HEK293 (cell line): ENCODE results near the gene DNAJA3.

Source experiments
- CTCF ChIA-PET: fragments of 350-600 bp; formaldehyde crosslinking; extraction: SDS; loops from one replicate; lab custom pipeline; 2021; ENCODE audit warnings: antibody characterized with exemption; lab: Yijun Ruan, JAX
- POLR2A ChIA-PET: fragments of 300-600 bp; formaldehyde crosslinking; extraction: SDS; loops from one replicate; lab custom pipeline; 2020; ENCODE audit warnings: antibody characterized with exemption, inconsistent platforms; lab: Yijun Ruan, JAX
- H3K27ac ChIP-seq: fragments of 200-500 bp; sonication (Bioruptor generic); 2 replicates; pipeline ENCODE4 v1.5.1; 2014; ENCODE audit warnings: low read depth, low read length, control low read depth, inconsistent platforms; ENCODE audit errors: extremely low read depth
- H3K36me3 ChIP-seq, 2 experiments: fragments of 200-500 bp in 1 of 2; sonication (Bioruptor generic) in 1 of 2; 1 replicate in 1 of 2; 2 replicates in 1 of 2; pipeline ENCODE4 v1.5.1; 2014 to 2017; ENCODE audit warnings: inconsistent platforms in 2 of 2, low read length in 2 of 2; ENCODE audit not compliant: control insufficient read depth in 2 of 2, insufficient read depth in 1 of 2
- H3K4me1 ChIP-seq: fragments of 200-500 bp; sonication (Bioruptor generic); 2 replicates; pipeline ENCODE4 v1.5.1; 2014; ENCODE audit warnings: mild to moderate bottlenecking, low read length, inconsistent platforms; ENCODE audit not compliant: control insufficient read depth, insufficient read depth
- H3K4me3 ChIP-seq: 2 replicates; pipeline ENCODE4 v1.5.1; 2011; ENCODE audit warnings: low read depth, mild to moderate bottlenecking, control low read depth, low read length, moderate library complexity
- H3K9me3 ChIP-seq: fragments of 200-500 bp; sonication (Bioruptor generic); 2 replicates; pipeline ENCODE4 v1.5.1; 2014; ENCODE audit warnings: low read depth, low read length, inconsistent platforms; ENCODE audit not compliant: control insufficient read depth, insufficient read depth
- SP2 ChIP-seq: fragments of 450-650 bp; formaldehyde crosslinking; IDR thresholded peaks from 2 replicates; pipeline ENCODE4 v1.5.1; 2016; ENCODE audit warnings: missing biosample characterization, missing genetic modification characterization
- SP7 ChIP-seq: fragments of 450-650 bp; formaldehyde crosslinking; IDR thresholded peaks from 2 replicates; pipeline ENCODE4 v1.5.1; 2016; ENCODE audit warnings: missing biosample characterization, missing genetic modification characterization
- ZBTB1 ChIP-seq: fragments of 450-650 bp; formaldehyde crosslinking; IDR thresholded peaks from 2 replicates; pipeline ENCODE4 v1.5.1; 2016; ENCODE audit warnings: missing biosample characterization, missing genetic modification characterization
- ZBTB20 ChIP-seq: fragments of 450-650 bp; formaldehyde crosslinking; IDR thresholded peaks from 2 replicates; pipeline ENCODE4 v1.5.1; 2016; ENCODE audit warnings: missing biosample characterization, missing genetic modification characterization
- ZBTB48 ChIP-seq: fragments of 450-650 bp; formaldehyde crosslinking; IDR thresholded peaks from 2 replicates; pipeline ENCODE4 v1.5.1; 2016; ENCODE audit warnings: missing biosample characterization, missing genetic modification characterization
- ZBTB8A ChIP-seq: fragments of 450-650 bp; formaldehyde crosslinking; IDR thresholded peaks from 2 replicates; pipeline ENCODE4 v1.5.1; 2016; ENCODE audit warnings: missing biosample characterization, missing genetic modification characterization
- ZFP3 ChIP-seq: fragments of 450-650 bp; formaldehyde crosslinking; IDR thresholded peaks from 2 replicates; pipeline ENCODE4 v1.5.1; 2016; ENCODE audit warnings: low read depth, missing biosample characterization, missing genetic modification characterization
- ZFP69B ChIP-seq: fragments of 450-650 bp; formaldehyde crosslinking; IDR thresholded peaks from 2 replicates; pipeline ENCODE4 v1.5.1; 2016; ENCODE audit warnings: missing biosample characterization, missing genetic modification characterization
- ZNF174 ChIP-seq: fragments of 450-650 bp; formaldehyde crosslinking; IDR thresholded peaks from 2 replicates; pipeline ENCODE4 v1.5.0; 2017; ENCODE audit warnings: missing biosample characterization, mild to moderate bottlenecking, missing genetic modification characterization
- ZNF214 ChIP-seq: fragments of 450-650 bp; formaldehyde crosslinking; IDR thresholded peaks from 2 replicates; pipeline ENCODE4 v1.5.1; 2017; ENCODE audit warnings: missing biosample characterization, mild to moderate bottlenecking, missing genetic modification characterization, borderline replicate concordance
- ZNF221 ChIP-seq: fragments of 450-650 bp; formaldehyde crosslinking; IDR thresholded peaks from 2 replicates; pipeline ENCODE4 v1.5.1; 2017; ENCODE audit warnings: missing biosample characterization, missing genetic modification characterization, borderline replicate concordance
- ZNF24 ChIP-seq: fragments of 450-650 bp; formaldehyde crosslinking; IDR thresholded peaks from 2 replicates; pipeline ENCODE4 v1.5.1; 2016; ENCODE audit warnings: missing biosample characterization, missing genetic modification characterization
- ZNF266 ChIP-seq: fragments of 450-650 bp; formaldehyde crosslinking; IDR thresholded peaks from 2 replicates; pipeline ENCODE4 v1.5.1; 2016; ENCODE audit warnings: missing biosample characterization, missing genetic modification characterization, low read depth
- ZNF404 ChIP-seq: fragments of 450-650 bp; formaldehyde crosslinking; IDR thresholded peaks from 2 replicates; pipeline ENCODE4 v1.5.1; 2017; ENCODE audit warnings: missing biosample characterization, missing genetic modification characterization
- ZNF513 ChIP-seq: fragments of 450-650 bp; IDR thresholded peaks from 2 replicates; pipeline ENCODE4 v1.5.1; 2018; ENCODE audit warnings: missing biosample characterization, missing genetic modification characterization
- ZNF560 ChIP-seq: fragments of 450-650 bp; formaldehyde crosslinking; IDR thresholded peaks from 2 replicates; pipeline ENCODE4 v1.5.1; 2017; ENCODE audit warnings: missing biosample characterization, missing genetic modification characterization, borderline replicate concordance
- ZNF561 ChIP-seq: fragments of 450-650 bp; IDR thresholded peaks from 2 replicates; pipeline ENCODE4 v1.5.1; 2018; ENCODE audit warnings: missing biosample characterization, missing genetic modification characterization, borderline replicate concordance
- ZNF623 ChIP-seq: fragments of 450-650 bp; formaldehyde crosslinking; IDR thresholded peaks from 2 replicates; pipeline ENCODE4 v1.5.1; 2016; ENCODE audit warnings: missing biosample characterization, missing genetic modification characterization
- ZNF792 ChIP-seq: fragments of 450-650 bp; formaldehyde crosslinking; IDR thresholded peaks from 2 replicates; pipeline ENCODE4 v1.5.1; 2016; ENCODE audit warnings: missing biosample characterization, missing genetic modification characterization
- ZNF830 ChIP-seq: fragments of 450-650 bp; IDR thresholded peaks from 2 replicates; pipeline ENCODE4 v1.5.0; 2018; ENCODE audit warnings: missing biosample characterization, missing genetic modification characterization, low read depth, mild to moderate bottlenecking, moderate library complexity
- TF ChIP-seq, protein P1 (sequence below): fragments of 450-650 bp; formaldehyde crosslinking; IDR thresholded peaks from 2 replicates; pipeline ENCODE4 v1.5.1; 2016; ENCODE audit warnings: missing biosample characterization, missing genetic modification characterization
- TF ChIP-seq, protein P2 (sequence below): fragments of 450-650 bp; formaldehyde crosslinking; optimal IDR thresholded peaks from 2 replicates; pipeline ENCODE3; 2016; ENCODE audit warnings: missing biosample characterization, mild to moderate bottlenecking, missing genetic modification characterization

The DNAJA3 gene

DNA sequence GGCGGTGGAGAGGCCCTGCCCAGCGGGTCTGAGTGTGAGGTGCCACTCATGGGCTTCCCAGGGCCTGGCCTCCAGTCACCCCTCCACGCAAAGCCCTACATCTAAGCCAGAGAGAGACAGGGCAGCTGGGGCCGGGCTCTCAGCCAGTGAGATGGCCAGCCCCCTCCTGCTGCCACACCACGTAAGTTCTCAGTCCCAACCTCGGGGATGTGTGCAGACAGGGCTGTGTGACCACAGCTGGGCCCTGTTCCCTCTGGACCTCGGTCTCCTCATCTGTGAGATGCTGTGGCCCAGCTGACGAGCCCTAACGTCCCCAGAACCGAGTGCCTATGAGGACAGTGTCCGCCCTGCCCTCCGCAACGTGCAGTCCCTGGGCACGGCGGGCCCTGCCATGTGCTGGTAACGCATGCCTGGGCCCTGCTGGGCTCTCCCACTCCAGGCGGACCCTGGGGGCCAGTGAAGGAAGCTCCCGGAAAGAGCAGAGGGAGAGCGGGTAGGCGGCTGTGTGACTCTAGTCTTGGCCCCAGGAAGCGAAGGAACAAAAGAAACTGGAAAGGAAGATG lies 42.8 kb upstream of the DNAJA3 start:
- TF ChIP-seq, protein P1, sequence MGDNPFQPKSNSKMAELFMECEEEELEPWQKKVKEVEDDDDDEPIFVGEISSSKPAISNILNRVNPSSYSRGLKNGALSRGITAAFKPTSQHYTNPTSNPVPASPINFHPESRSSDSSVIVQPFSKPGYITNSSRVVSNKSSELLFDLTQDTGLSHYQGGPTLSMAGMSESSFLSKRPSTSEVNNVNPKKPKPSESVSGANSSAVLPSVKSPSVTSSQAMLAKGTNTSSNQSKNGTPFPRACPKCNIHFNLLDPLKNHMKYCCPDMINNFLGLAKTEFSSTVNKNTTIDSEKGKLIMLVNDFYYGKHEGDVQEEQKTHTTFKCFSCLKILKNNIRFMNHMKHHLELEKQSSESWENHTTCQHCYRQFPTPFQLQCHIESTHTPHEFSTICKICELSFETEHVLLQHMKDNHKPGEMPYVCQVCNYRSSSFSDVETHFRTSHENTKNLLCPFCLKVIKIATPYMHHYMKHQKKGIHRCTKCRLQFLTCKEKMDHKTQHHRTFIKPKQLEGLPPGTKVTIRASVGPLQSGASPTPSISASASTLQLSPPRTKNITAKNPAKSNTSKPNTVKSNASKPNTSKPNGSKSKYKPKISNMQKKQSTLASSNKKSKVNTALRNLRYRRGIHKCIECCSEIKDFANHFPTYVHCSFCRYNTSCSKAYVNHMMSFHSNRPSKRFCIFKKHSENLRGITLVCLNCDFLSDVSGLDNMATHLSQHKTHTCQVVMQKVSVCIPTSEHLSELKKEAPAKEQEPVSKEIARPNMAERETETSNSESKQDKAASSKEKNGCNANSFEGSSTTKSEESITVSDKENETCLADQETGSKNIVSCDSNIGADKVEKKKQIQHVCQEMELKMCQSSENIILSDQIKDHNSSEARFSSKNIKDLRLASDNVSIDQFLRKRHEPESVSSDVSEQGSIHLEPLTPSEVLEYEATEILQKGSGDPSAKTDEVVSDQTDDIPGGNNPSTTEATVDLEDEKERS = no peak
- TF ChIP-seq SP7 = no peak
- TF ChIP-seq SP2 (tag by site-specific recombination) = 0 out of 2 replicates have a peak, but pooled peaks have one; percentile 2
- H3K9me3 ChIP-seq = no peaks in the 10 kb centered on the region
- no peak overlapping the region for H3K27ac ChIP-seq
- POLR2A ChIA-PET = no interaction called here
- H3K4me3 ChIP-seq = no peak overlapping the region
- H3K36me3 ChIP-seq = peaks cover 0 to 40% of the 10 kb centered on the region in 2 experiments; a peak in 1 of 3 replicates
- CTCF ChIA-PET = interaction anchor here (0.6 kb wide), 1 partner anchor 28 kb away, joined by 4 read pairs; no protein-coding TSS in a partner anchor
- H3K4me1 ChIP-seq = no peaks in the 10 kb centered on the region

DNA sequence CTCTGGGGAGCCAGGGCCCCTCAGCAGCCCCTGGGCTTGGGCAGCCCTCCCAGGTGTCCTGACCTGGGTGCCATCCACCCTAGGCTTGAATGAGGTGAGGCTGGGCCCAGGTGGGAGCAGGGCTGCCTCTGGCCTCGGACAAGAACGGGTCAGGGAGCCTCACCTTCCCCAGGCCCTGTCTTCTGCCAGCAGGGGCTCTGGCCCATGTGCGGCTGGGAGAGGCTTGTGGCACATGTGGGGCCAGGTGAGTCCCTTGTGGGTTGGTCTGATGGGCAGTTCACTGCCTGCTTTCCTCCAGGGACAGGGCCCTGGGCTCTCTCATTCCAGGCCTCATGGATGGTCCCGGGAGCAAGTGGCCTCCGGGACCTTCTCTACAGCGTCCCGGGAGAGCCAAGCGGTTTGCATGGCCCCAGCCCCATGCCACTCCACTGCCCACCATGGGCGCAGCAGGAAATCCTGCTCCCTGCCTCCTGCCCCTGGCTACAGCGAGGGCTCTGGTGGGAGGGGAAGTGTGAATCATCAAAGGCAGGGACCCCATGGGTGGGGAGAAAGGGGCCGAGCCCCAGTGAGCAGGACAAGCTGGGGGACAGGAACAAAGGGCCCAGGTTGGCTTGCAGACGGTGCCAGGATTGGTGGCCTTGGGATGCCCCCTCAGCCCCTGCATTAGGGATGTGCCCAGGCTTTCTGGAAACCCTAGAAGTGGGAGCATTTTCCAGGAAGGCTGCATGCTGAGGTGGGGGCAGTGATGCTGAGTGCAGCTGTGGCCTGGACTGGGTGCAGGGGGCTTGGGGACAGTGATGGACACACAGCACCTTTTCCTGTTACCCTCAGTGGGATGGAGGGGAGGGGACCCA lies 41.9 kb upstream of the DNAJA3 start:
- POLR2A ChIA-PET = no interaction called here
- no peak for TF ChIP-seq ZNF404 (tag by site-specific recombination)
- no peak for TF ChIP-seq ZNF24 (tag by site-specific recombination)
- no peak for TF ChIP-seq ZFP3 (tag by site-specific recombination)
- no peak for TF ChIP-seq ZNF221
- TF ChIP-seq ZNF214 (tag by site-specific recombination) = no peak
- TF ChIP-seq ZNF266 (tag by site-specific recombination) = no peak
- no peak for TF ChIP-seq ZNF792
- no peak for TF ChIP-seq ZNF830
- TF ChIP-seq ZBTB48 = no peak
- TF ChIP-seq ZBTB20 = no peak
- TF ChIP-seq ZNF513 (tag by site-specific recombination) = no peak
- no peak for TF ChIP-seq ZNF174 (tag by site-specific recombination)
- no peak for TF ChIP-seq ZBTB8A (tag by site-specific recombination)
- TF ChIP-seq ZFP69B (tag by site-specific recombination) = no peak
- TF ChIP-seq, protein P2, sequence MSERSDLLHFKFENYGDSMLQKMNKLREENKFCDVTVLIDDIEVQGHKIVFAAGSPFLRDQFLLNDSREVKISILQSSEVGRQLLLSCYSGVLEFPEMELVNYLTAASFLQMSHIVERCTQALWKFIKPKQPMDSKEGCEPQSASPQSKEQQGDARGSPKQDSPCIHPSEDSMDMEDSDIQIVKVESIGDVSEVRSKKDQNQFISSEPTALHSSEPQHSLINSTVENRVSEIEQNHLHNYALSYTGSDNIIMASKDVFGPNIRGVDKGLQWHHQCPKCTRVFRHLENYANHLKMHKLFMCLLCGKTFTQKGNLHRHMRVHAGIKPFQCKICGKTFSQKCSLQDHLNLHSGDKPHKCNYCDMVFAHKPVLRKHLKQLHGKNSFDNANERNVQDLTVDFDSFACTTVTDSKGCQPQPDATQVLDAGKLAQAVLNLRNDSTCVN (tag by site-specific recombination) = no peak
- no peak for TF ChIP-seq ZBTB1 (tag by site-specific recombination)
- no peak for TF ChIP-seq ZNF623
- no peak for TF ChIP-seq ZNF561
- TF ChIP-seq ZNF560 (tag by site-specific recombination) = no peak
- Histone ChIP-seq H3K36me3 (peaks cover 0 to 45% of the 10 kb centered on the region in 2 experiments; a peak in 1 of 3 replicates), H3K27ac (no peak overlapping the region), H3K9me3 (no peaks in the 10 kb centered on the region), H3K4me1 (no peaks in the 10 kb centered on the region), H3K4me3 (no peak overlapping the region)
- CTCF ChIA-PET = no interaction called here
